GM23248 (cell line): ENCODE results near the gene ST7. TPM values are rescaled to one million over a fixed set of nuclear protein-coding genes. Genes with fewer than 3 reads are reported as not detected.

Experiments
- DNase-seq: peaks from one replicate; pipeline ENCODE4 v3.0.0-alpha.2; 2015
- H2AFZ ChIP-seq: fragments of 200-600 bp; sonication (generic); 2 replicates; pipeline ENCODE4 v1.6.1; 2016; ENCODE audit warnings: antibody characterized with exemption
- H3F3A ChIP-seq: fragments of 200-600 bp; sonication (generic); 2 replicates; pipeline ENCODE4 v1.6.1; 2016; ENCODE audit warnings: mild to moderate bottlenecking, antibody characterized with exemption, mixed run types; ENCODE audit not compliant: insufficient read depth
- H3K27ac ChIP-seq: fragments of 200-600 bp; sonication (generic); 2 replicates; pipeline ENCODE4 v1.5.1; 2016; ENCODE audit warnings: mild to moderate bottlenecking
- H3K27me3 ChIP-seq: fragments of 200-600 bp; sonication (generic); replicated peaks from 2 replicates; pipeline ENCODE4 v1.6.1; 2016; ENCODE audit warnings: mild to moderate bottlenecking; ENCODE audit not compliant: insufficient read depth
- H3K36me3 ChIP-seq: fragments of 200-600 bp; sonication (generic); 2 replicates; pipeline ENCODE4 v1.6.1; 2016; ENCODE audit warnings: low read depth, mild to moderate bottlenecking
- H3K4me1 ChIP-seq: fragments of 200-600 bp; sonication (generic); 2 replicates; pipeline ENCODE4 v1.6.1; 2016; ENCODE audit warnings: mild to moderate bottlenecking; ENCODE audit not compliant: insufficient read depth
- H3K4me2 ChIP-seq: fragments of 200-600 bp; sonication (generic); one replicate; pipeline ENCODE4 v1.6.1; 2016; ENCODE audit warnings: mild to moderate bottlenecking; ENCODE audit not compliant: unreplicated experiment
- H3K4me3 ChIP-seq: fragments of 200-600 bp; sonication (generic); 2 replicates; pipeline ENCODE4 v1.5.1; 2016; ENCODE audit warnings: mild to moderate bottlenecking
- H3K79me2 ChIP-seq: fragments of 200-600 bp; sonication (generic); 2 replicates; pipeline ENCODE4 v1.6.1; 2016; ENCODE audit warnings: mild to moderate bottlenecking; ENCODE audit not compliant: insufficient read depth
- H3K9ac ChIP-seq: fragments of 200-600 bp; sonication (generic); 2 replicates; pipeline ENCODE4 v1.6.1; 2016; ENCODE audit warnings: mild to moderate bottlenecking
- H3K9me2 ChIP-seq: fragments of 200-600 bp; sonication (generic); 2 replicates; pipeline ENCODE4 v1.6.1; 2016; ENCODE audit warnings: mixed run types, mild to moderate bottlenecking, moderate library complexity; ENCODE audit not compliant: insufficient read depth
- H3K9me3 ChIP-seq: fragments of 200-600 bp; sonication (generic); one replicate; pipeline ENCODE4 v1.6.1; 2017; ENCODE audit warnings: low read depth
- H4K20me1 ChIP-seq: fragments of 200-600 bp; sonication (generic); 2 replicates; pipeline ENCODE4 v1.6.0; 2016; ENCODE audit not compliant: insufficient read depth
- EZH2 ChIP-seq: fragments of 200-600 bp; sonication (generic); IDR thresholded peaks from 2 replicates; pipeline ENCODE4 v1.6.1; 2018; ENCODE audit warnings: antibody characterized with exemption, mild to moderate bottlenecking; ENCODE audit not compliant: insufficient read depth, poor library complexity, severe bottlenecking
- EZH2phosphoT487 ChIP-seq: fragments of 200-600 bp; sonication (generic); IDR thresholded peaks from 2 replicates; pipeline ENCODE4 v1.6.1; 2018; ENCODE audit warnings: antibody characterized with exemption, moderate library complexity, mild to moderate bottlenecking, low read depth; ENCODE audit not compliant: insufficient read depth
- WGBS, 2 experiments: methylation state at CpG; one replicate each; pipeline ENCODE4 v1.1.6; 2015 to 2017; ENCODE audit warnings: low lambda C conversion rate in 2 of 2, low coverage in 1 of 2; ENCODE audit errors: missing lambda C conversion rate in 2 of 2; 5-methylcytosine and 5-hydroxymethylcytosine counted together
- in situ Hi-C: fragments of 300-500 bp; cut with MboI; formaldehyde crosslinking; loops from 2 replicates; pipeline ENCODE4 v1.15.0; 2020
- polyA plus RNA-seq: library from polyadenylated mRNA; unstranded; fragments of >200 nt; fragmentation: Nextera tagmentation; extraction: Ambion mirVana; gene quantifications from 2 replicates; pipeline ENCODE4 v1.2.1, GENCODE V29; 2016
- total RNA-seq: library from RNA; depleted of rRNA; stranded (reverse); fragments of >200 nt; shearing (Covaris generic); gene quantifications from 2 replicates; pipeline ENCODE4 v1.2.3, GENCODE V29; 2014

Gene ST7
- total and polyA plus RNA-seq, 2 experiments from 2014 or later, result 17.8 to 21.9 TPM

DNA sequence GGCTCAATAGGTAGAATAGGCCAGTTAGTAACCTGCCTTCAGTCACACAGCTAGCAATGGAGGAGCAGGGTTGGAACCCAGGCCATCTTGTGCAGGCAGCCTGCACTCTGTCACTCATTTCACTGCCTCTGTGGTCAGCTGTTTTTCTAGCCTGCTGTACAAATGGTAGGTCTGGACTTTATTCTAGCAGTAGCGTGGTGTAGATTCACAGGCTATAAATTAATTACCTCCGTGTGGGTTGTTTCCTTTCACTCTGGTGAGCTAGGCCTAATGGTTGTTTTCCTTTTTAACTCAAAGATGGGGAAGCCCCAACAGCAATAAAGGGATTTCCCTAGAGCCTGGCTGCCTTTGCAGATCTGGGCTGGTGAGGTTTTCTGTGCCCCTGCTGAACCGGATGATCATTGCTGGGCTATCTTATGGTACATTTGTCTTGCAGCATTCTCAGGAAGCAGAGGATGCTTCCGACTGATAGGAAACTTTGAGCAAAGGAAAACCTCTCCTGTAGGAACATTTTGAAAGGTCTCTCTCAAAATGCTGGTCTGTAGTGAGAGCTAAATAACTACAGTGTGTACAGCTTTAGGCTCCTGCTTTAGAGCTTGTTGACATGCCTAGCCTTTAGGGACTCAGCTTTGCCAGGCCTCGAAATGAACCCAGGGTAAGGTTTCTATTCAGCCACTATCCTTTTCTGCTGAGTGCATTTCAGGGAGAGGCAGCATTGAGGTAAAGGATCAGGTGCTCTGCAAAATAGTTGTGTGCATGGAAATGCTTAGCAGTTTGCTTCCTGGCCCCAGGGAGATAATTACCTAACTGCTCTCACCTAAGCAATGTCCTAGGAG lies 157.4 kb downstream of the ST7 start:
- Histone ChIP-seq H3K9me2 (no peaks in the 10 kb centered on the region), H3K4me3 (no peak overlapping the region), H3K9ac (no peak overlapping the region), H3K4me2 (no peak overlapping the region), H3K9me3 (no peaks in the 10 kb centered on the region), H3K27ac (no peak overlapping the region), H3F3A (no peaks in the 10 kb centered on the region), H3K27me3 (no peaks in the 10 kb centered on the region), H2AFZ (no peak overlapping the region), H3K4me1 (no peaks in the 10 kb centered on the region), H4K20me1 (no peaks in the 10 kb centered on the region; the same call in 1 of the 2 replicates), H3K79me2 (peaks cover 20% of the 10 kb centered on the region; the same call in 1 of the 2 replicates), H3K36me3 (no peaks in the 10 kb centered on the region)
- TF ChIP-seq EZH2phosphoT487 (no peak), EZH2 (no peak)
- in situ Hi-C loops, result no loop called here
- DNase-seq, result no peak
- 89 to 91% methylated on average over 5 of the region's 5 CpGs for WGBS, 2 experiments

DNA sequence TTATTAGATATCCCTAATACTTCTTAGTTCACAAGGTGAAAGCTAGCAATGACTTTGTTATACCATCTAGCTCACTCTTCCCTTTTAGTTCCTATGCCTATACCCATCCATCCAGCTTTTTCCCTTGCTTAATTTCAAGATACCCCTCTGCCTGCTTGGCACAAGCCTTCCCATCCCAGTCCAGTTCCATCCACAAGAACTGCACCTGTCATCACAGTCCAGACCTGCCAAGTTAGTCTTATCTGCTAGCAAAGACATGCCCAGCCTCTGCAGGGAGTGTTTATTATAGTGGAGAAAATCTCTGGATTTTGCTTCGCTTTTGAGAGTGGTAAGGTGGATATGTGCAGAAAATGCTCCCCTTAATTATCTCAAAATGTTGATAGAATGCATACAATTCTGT lies 158.2 kb downstream of the ST7 start:
- no peaks in the 10 kb centered on the region for H3K4me1 ChIP-seq
- in situ Hi-C loops, result no loop called here
- no peak overlapping the region for H3K27ac ChIP-seq
- 98 to 100% methylated on average over 1 of the region's 1 CpG for WGBS, 2 experiments
- no peaks in the 10 kb centered on the region for H3K36me3 ChIP-seq
- TF ChIP-seq EZH2, result no peak
- TF ChIP-seq EZH2phosphoT487, result no peak
- no peak overlapping the region for H3K4me2 ChIP-seq
- no peak for DNase-seq
- H3K4me3 ChIP-seq, result no peak overlapping the region
- H2AFZ ChIP-seq, result no peak overlapping the region
- H3K9me2 ChIP-seq, result no peaks in the 10 kb centered on the region
- H3K27me3 ChIP-seq, result no peaks in the 10 kb centered on the region
- H3K79me2 ChIP-seq, result peaks cover 20% of the 10 kb centered on the region; the same call in 1 of the 2 replicates
- H3K9me3 ChIP-seq, result no peaks in the 10 kb centered on the region
- no peaks in the 10 kb centered on the region for H3F3A ChIP-seq
- H3K9ac ChIP-seq, result no peak overlapping the region
- H4K20me1 ChIP-seq, result no peaks in the 10 kb centered on the region; the same call in 1 of the 2 replicates

DNA sequence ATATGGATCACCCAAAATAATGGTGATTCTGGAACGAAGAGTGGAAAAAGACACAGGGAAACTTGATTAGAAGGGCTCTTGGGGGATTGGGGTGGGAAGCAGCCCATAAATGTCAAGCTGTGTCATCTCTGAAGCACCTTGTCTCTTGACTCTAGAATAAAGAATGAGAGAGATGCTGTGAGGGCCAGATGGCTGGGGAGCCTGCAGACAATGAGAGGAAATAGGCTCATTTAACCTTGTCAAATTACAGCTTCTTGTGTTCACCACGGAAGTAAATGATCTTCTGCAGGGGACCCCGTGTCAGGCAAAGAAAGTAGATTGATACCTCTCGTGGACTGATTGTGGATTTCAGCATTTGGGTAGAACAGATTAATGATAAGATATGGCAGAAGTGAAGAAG lies 159.3 kb downstream of the ST7 start:
- TF ChIP-seq EZH2phosphoT487, result no peak
- TF ChIP-seq EZH2, result no peak

DNA sequence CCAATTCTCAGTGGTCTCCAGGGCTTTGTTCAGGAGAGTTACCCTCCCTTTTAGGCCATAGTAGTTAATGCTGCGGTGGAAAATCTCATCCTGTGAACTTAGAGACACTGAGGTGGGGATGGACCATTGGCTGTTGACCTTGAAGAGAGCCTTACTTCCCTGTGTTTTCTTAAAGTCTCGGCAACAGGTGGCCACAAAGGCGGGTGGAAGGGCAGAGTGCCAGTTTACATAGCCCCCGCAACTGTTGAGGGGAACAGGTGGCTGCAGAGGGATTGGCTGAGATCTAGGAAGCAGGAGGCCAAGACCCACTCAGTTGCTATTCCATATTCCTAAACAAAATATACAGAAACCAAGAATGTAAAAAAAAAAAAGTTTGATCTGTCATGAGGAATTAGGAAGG lies 160.6 kb downstream of the ST7 start:
- in situ Hi-C loops, result no loop called here
- TF ChIP-seq EZH2 (no peak), EZH2phosphoT487 (no peak)
- Histone ChIP-seq H3K27me3 (no peaks in the 10 kb centered on the region), H4K20me1 (no peaks in the 10 kb centered on the region; the same call in 1 of the 2 replicates), H3K27ac (no peak overlapping the region), H3K4me2 (no peak overlapping the region), H2AFZ (no peak overlapping the region), H3K4me3 (no peak overlapping the region), H3K36me3 (no peaks in the 10 kb centered on the region), H3K79me2 (peaks cover 16% of the 10 kb centered on the region; the same call in 1 of the 2 replicates), H3K4me1 (no peaks in the 10 kb centered on the region), H3K9me2 (no peaks in the 10 kb centered on the region), H3F3A (no peaks in the 10 kb centered on the region), H3K9ac (no peak overlapping the region), H3K9me3 (no peaks in the 10 kb centered on the region)
- no peak for DNase-seq
- 96 to 97% methylated on average over 4 of the region's 4 CpGs for WGBS, 2 experiments

More for the DNA sequence above, 159.3 kb downstream of the ST7 start:
- Histone ChIP-seq H3K4me2 (no peak overlapping the region), H3K79me2 (peaks cover 20% of the 10 kb centered on the region; the same call in 1 of the 2 replicates), H4K20me1 (no peaks in the 10 kb centered on the region; the same call in 1 of the 2 replicates), H3K4me1 (no peaks in the 10 kb centered on the region), H3K27ac (no peak overlapping the region), H2AFZ (no peak overlapping the region), H3F3A (no peaks in the 10 kb centered on the region), H3K4me3 (no peak overlapping the region), H3K27me3 (no peaks in the 10 kb centered on the region), H3K9me2 (no peaks in the 10 kb centered on the region), H3K36me3 (no peaks in the 10 kb centered on the region), H3K9me3 (no peaks in the 10 kb centered on the region), H3K9ac (no peak overlapping the region)
- in situ Hi-C loops, result no loop called here
- WGBS, 2 experiments, result 98 to 99% methylated on average over 4 of the region's 4 CpGs
- DNase-seq, result no peak
